Neural progenitor cell (in vitro differentiated cells): ENCODE measurements around the gene AQP3. TPM values are rescaled to one million over a fixed set of nuclear protein-coding genes. Genes with fewer than 3 reads are reported as not detected.

Experiments used
- DNase-seq: peaks from one replicate; pipeline ENCODE4 v3.0.0-alpha.2; 2016; ENCODE audit warnings: low spot score
- H2AFZ ChIP-seq: fragments of 200-600 bp; sonication (generic); replicated peaks from 2 replicates; pipeline ENCODE4 v1.6.1; 2016; ENCODE audit warnings: antibody characterized with exemption
- H3F3A ChIP-seq: fragments of 200-600 bp; sonication (generic); 2 replicates; pipeline ENCODE4 v1.6.1; 2016; ENCODE audit warnings: antibody characterized with exemption, low read depth
- H3K27ac ChIP-seq: fragments of 200-600 bp; sonication (generic); 2 replicates; pipeline ENCODE4 v1.5.1; 2016; ENCODE audit warnings: mild to moderate bottlenecking
- H3K27me3 ChIP-seq: fragments of 200-600 bp; sonication (generic); 2 replicates; pipeline ENCODE4 v1.6.1; 2016; ENCODE audit warnings: mild to moderate bottlenecking, moderate library complexity
- H3K36me3 ChIP-seq: fragments of 200-600 bp; sonication (generic); 2 replicates; pipeline ENCODE4 v1.5.1; 2016
- H3K4me1 ChIP-seq: fragments of 200-600 bp; sonication (generic); 2 replicates; pipeline ENCODE4 v1.6.1; 2016; ENCODE audit warnings: mixed run types
- H3K4me2 ChIP-seq: fragments of 200-600 bp; sonication (generic); 2 replicates; pipeline ENCODE4 v1.6.1; 2016
- H3K4me3 ChIP-seq: fragments of 200-600 bp; sonication (generic); 2 replicates; pipeline ENCODE4 v1.5.1; 2016
- H3K79me2 ChIP-seq: fragments of 200-600 bp; sonication (generic); 2 replicates; pipeline ENCODE4 v1.6.1; 2016; ENCODE audit warnings: low read depth
- H3K9ac ChIP-seq: fragments of 200-600 bp; sonication (generic); 2 replicates; pipeline ENCODE4 v1.6.1; 2016
- H3K9me3 ChIP-seq: fragments of 200-600 bp; sonication (generic); 2 replicates; pipeline ENCODE4 v1.5.1; 2016; ENCODE audit warnings: low read depth
- H4K20me1 ChIP-seq: fragments of 200-600 bp; sonication (generic); 2 replicates; pipeline ENCODE4 v1.6.1; 2016; ENCODE audit warnings: low read depth
- H3K27ac Mint-ChIP-seq: 3 replicates; pipeline ENCODE4 v1.8.0; 2021; ENCODE audit warnings: mixed read lengths
- H3K27me3 Mint-ChIP-seq: 2 replicates; pipeline ENCODE4 v1.8.0; 2022; ENCODE audit warnings: low read depth, mild to moderate bottlenecking, inconsistent platforms, moderate library complexity, mixed read lengths; ENCODE audit not compliant: insufficient read depth
- H3K36me3 Mint-ChIP-seq: 3 replicates; pipeline ENCODE4 v1.8.0; 2021; ENCODE audit warnings: mixed read lengths
- H3K4me1 Mint-ChIP-seq: 3 replicates; pipeline ENCODE4 v1.8.0; 2021; ENCODE audit warnings: mixed read lengths
- H3K4me3 Mint-ChIP-seq: 3 replicates; pipeline ENCODE4 v1.8.0; 2021; ENCODE audit warnings: mild to moderate bottlenecking, moderate library complexity, mixed read lengths
- H3K9me3 Mint-ChIP-seq: 3 replicates; pipeline ENCODE4 v1.8.0; 2020; ENCODE audit warnings: mixed read lengths
- EZH2 ChIP-seq: fragments of 200-600 bp; sonication (generic); IDR thresholded peaks from 2 replicates; pipeline ENCODE4 v1.6.1; 2017; ENCODE audit warnings: antibody characterized with exemption, mild to moderate bottlenecking, moderate library complexity
- EZH2phosphoT487 ChIP-seq: fragments of 200-600 bp; sonication (generic); IDR thresholded peaks from 2 replicates; pipeline ENCODE4 v1.6.1; 2017; ENCODE audit warnings: antibody characterized with exemption
- total RNA-seq: library from RNA; depleted of rRNA; stranded (reverse); fragments of >200 nt; gene quantifications from 2 replicates; pipeline ENCODE4 v1.2.3, GENCODE V29; 2015; ENCODE audit warnings: low replicate concordance
- TF ChIP-seq, protein P1 (sequence below): fragments of 200-600 bp; sonication (generic); IDR thresholded peaks from 2 replicates; pipeline ENCODE4 v1.5.1; 2017; ENCODE audit warnings: antibody characterized with exemption, mild to moderate bottlenecking

Gene AQP3
- total RNA-seq, 1 donor from 2014 or later: 0.45 TPM

DNA sequence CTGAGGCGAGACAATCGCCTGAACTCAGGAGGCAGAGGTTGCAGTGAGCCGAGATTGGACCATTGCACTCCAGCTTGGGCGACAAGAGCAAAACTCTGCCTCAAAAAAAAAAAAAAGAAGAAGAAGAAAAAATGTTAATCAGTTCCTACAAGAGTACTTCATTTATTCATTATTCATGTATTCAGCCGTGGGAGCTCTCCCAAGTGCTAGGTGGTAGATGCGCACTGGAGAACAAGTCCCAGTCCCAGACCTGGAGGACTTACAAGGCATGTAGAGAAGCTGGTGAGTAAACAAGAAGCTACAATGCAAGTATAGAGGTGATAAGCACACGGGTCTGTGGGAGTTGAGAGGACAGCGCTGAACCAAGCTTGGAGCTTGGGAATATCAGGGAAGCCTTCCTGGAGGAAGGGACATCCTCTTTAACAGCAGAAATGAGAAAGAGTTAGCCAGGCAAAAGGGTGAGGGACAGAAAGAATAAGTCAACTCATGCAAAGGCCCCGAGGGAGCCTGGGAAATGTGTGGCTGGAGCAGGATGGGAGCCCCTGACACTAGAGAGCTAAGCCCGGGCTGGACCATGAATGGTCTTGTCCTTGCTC, 27.6 kb downstream of the AQP3 start:
- no peaks in the 10 kb centered on the region for H3K79me2 ChIP-seq
- H3K9ac ChIP-seq: no peak overlapping the region
- H3K4me2 ChIP-seq: no peak overlapping the region
- TF ChIP-seq EZH2 (no peak), EZH2phosphoT487 (no peak)
- TF ChIP-seq, protein P1, sequence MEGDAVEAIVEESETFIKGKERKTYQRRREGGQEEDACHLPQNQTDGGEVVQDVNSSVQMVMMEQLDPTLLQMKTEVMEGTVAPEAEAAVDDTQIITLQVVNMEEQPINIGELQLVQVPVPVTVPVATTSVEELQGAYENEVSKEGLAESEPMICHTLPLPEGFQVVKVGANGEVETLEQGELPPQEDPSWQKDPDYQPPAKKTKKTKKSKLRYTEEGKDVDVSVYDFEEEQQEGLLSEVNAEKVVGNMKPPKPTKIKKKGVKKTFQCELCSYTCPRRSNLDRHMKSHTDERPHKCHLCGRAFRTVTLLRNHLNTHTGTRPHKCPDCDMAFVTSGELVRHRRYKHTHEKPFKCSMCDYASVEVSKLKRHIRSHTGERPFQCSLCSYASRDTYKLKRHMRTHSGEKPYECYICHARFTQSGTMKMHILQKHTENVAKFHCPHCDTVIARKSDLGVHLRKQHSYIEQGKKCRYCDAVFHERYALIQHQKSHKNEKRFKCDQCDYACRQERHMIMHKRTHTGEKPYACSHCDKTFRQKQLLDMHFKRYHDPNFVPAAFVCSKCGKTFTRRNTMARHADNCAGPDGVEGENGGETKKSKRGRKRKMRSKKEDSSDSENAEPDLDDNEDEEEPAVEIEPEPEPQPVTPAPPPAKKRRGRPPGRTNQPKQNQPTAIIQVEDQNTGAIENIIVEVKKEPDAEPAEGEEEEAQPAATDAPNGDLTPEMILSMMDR: no peak
- H2AFZ ChIP-seq: no peak overlapping the region
- H3K27me3 ChIP-seq: no peaks in the 10 kb centered on the region
- H3K9me3 ChIP-seq: no peaks in the 10 kb centered on the region
- H3K4me3 ChIP-seq: no peak overlapping the region
- H3F3A ChIP-seq: no peaks in the 10 kb centered on the region
- Mint-ChIP-seq H3K27ac (no peak overlapping the region), H3K4me3 (no peak overlapping the region), H3K27me3 (peaks cover 11% of the 10 kb centered on the region), H3K9me3 (peaks cover 2% of the 10 kb centered on the region), H3K36me3 (no peaks in the 10 kb centered on the region), H3K4me1 (no peaks in the 10 kb centered on the region)
- no peaks in the 10 kb centered on the region for H3K36me3 ChIP-seq
- no peaks in the 10 kb centered on the region for H3K4me1 ChIP-seq
- no peak for DNase-seq
- no peaks in the 10 kb centered on the region for H4K20me1 ChIP-seq
- H3K27ac ChIP-seq: no peak overlapping the region

DNA sequence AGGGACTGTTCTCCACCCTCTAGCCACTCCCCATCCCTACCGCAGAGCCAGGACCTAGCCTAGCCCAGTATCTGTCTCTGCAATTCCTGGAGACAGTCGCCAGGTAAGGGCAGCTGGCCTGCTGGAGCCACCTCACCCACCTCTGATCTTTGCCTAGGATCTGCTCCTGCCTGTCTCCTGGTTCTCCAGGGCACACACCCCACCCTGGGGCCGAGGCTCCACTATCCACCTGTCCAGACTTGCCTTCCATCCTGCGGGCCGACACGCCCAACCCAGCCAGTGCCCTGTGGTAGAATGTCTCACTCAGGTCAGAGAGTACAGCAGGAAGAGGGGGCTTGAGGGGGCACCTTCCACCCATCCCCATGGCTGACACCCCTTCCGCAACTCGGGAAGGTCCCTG, 29.3 kb downstream of the AQP3 start:
- Histone ChIP-seq H3F3A (no peaks in the 10 kb centered on the region), H3K36me3 (no peaks in the 10 kb centered on the region)
- TF ChIP-seq EZH2phosphoT487: no peak
- TF ChIP-seq, protein P1: no peak
- TF ChIP-seq EZH2: no peak

DNA sequence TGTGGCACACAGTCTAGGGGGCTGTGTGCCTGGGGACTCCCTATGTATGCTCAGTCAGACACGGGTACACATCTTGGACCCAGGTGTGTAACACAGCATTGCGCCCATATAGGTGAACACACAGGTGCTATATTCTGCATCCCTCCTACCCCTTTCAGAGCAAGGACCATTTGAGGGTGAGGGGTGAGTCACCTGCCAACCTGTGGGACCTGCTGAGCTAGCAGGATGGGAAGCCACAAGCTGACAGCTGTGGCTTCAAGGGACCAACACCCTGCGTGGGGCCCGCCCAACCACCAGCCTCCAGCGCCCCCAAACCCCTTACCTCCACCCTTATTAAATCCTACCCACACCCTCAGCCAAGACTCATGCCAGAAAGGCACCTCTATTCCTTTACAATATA, 30.4 kb downstream of the AQP3 start:
- no peak overlapping the region for H3K4me3 Mint-ChIP-seq
- H3K27ac Mint-ChIP-seq: peak overlapping the region; percentile 79

More for the DNA sequence above, 29.3 kb downstream of the AQP3 start:
- Histone ChIP-seq H3K9me3 (no peaks in the 10 kb centered on the region), H3K27ac (no peak overlapping the region), H2AFZ (no peak overlapping the region), H3K4me3 (no peak overlapping the region), H3K4me1 (no peaks in the 10 kb centered on the region), H3K9ac (no peak overlapping the region), H3K4me2 (no peak overlapping the region), H4K20me1 (no peaks in the 10 kb centered on the region), H3K79me2 (no peaks in the 10 kb centered on the region), H3K27me3 (no peaks in the 10 kb centered on the region)
- no peak for DNase-seq
- Mint-ChIP-seq H3K36me3 (no peaks in the 10 kb centered on the region), H3K9me3 (no peaks in the 10 kb centered on the region), H3K4me3 (no peak overlapping the region), H3K27ac (no peak overlapping the region), H3K4me1 (no peaks in the 10 kb centered on the region), H3K27me3 (peaks cover 11% of the 10 kb centered on the region)

DNA sequence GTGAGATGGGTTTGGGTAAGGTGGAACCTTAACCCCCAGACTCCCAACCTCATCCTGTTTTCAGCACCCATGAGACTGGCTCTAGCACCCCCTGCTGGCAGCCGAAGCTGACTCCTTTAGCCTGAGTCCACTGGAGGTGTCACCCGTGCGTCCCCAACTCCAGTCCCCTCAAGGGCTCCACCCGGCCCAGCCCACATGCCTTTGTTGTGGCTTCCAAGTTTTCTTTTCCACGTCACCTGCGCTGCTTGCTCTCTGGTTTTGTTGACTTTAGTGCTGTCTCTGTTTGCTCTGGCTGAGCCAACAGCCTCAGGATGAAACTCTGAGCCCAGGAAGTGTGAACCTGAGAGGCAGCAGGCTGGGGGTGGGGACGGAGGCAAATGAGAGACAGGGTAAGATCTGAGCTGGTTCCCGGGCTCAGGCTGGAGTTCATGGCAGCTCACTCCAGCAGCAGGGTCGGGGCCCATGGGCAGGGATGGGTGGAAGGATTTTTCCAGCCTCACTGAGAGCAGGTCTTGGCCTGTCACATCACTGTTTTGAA, 31.8 kb downstream of the AQP3 start:
- Histone ChIP-seq H4K20me1 (no peaks in the 10 kb centered on the region), H3K9me3 (no peaks in the 10 kb centered on the region), H3K4me3 (no peak overlapping the region), H3K4me2 (no peak overlapping the region), H3K9ac (no peak overlapping the region), H3K27me3 (no peaks in the 10 kb centered on the region), H3K4me1 (no peaks in the 10 kb centered on the region), H3F3A (no peaks in the 10 kb centered on the region), H3K27ac (no peak overlapping the region), H2AFZ (peak overlapping the region; percentile 96), H3K36me3 (no peaks in the 10 kb centered on the region), H3K79me2 (no peaks in the 10 kb centered on the region)
- no peaks in the 10 kb centered on the region for H3K36me3 Mint-ChIP-seq
- TF ChIP-seq, protein P1: peak; percentile 71
- TF ChIP-seq EZH2phosphoT487: no peak
- H3K4me3 Mint-ChIP-seq: no peak overlapping the region
- H3K27me3 Mint-ChIP-seq: peaks cover 11% of the 10 kb centered on the region
- DNase-seq: peak; percentile 81
- H3K4me1 Mint-ChIP-seq: no peaks in the 10 kb centered on the region
- H3K27ac Mint-ChIP-seq: peak overlapping the region; percentile 30
- no peaks in the 10 kb centered on the region for H3K9me3 Mint-ChIP-seq

More for the DNA sequence above, 30.4 kb downstream of the AQP3 start:
- Mint-ChIP-seq H3K36me3 (no peaks in the 10 kb centered on the region), H3K4me1 (no peaks in the 10 kb centered on the region), H3K27me3 (peaks cover 11% of the 10 kb centered on the region), H3K9me3 (no peaks in the 10 kb centered on the region)
- no peaks in the 10 kb centered on the region for H3K27me3 ChIP-seq
- H3K4me3 ChIP-seq: no peak overlapping the region
- no peaks in the 10 kb centered on the region for H3F3A ChIP-seq
- no peaks in the 10 kb centered on the region for H3K36me3 ChIP-seq
- H3K9me3 ChIP-seq: no peaks in the 10 kb centered on the region
- H4K20me1 ChIP-seq: no peaks in the 10 kb centered on the region
- no peaks in the 10 kb centered on the region for H3K4me1 ChIP-seq
- no peak for TF ChIP-seq EZH2
- no peak for TF ChIP-seq EZH2phosphoT487
- no peak overlapping the region for H3K4me2 ChIP-seq
- no peak for DNase-seq
- H3K79me2 ChIP-seq: no peaks in the 10 kb centered on the region
- H2AFZ ChIP-seq: no peak overlapping the region
- H3K27ac ChIP-seq: no peak overlapping the region
- H3K9ac ChIP-seq: no peak overlapping the region
